ENCODE results near the gene ENTPD3.
A peak's percentile ranks its signal among the peaks of the same experiment; 100 is the strongest.
"Not testable (repeated sequence)": the region's sequence is repeated elsewhere in the genome, so short reads cannot be mapped to it uniquely, and the experiment has no call there.

The ENTPD3 gene

GRCh38 chr3:40462838-40463237 lies 75.9 kb downstream of the ENTPD3 start:
- DNase-seq = not testable (repeated sequence)

GRCh38 chr3:40463579-40463978 lies 76.6 kb downstream of the ENTPD3 start:
- no peak for DNase-seq

- no peak for DNase-seq
These were observed 77.5 kb downstream of the ENTPD3 start for GRCh38 chr3:40464339-40465110.

DNA sequence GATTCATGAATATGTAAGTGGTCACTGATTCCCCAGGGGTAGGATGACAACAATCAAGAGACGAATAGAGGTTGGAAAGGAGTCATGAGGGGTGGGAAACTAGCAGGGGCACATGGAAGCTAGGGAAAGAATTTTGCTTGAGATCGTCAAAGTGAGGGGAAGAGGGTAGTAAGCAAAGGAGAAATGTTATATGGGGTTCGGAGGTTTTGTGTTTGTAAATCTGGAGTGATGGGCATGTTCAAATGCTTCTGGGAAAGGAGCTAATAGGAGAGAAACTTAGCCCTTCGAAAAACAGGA lies 78.1 kb downstream of the ENTPD3 start:
- no peak for DNase-seq

DNA sequence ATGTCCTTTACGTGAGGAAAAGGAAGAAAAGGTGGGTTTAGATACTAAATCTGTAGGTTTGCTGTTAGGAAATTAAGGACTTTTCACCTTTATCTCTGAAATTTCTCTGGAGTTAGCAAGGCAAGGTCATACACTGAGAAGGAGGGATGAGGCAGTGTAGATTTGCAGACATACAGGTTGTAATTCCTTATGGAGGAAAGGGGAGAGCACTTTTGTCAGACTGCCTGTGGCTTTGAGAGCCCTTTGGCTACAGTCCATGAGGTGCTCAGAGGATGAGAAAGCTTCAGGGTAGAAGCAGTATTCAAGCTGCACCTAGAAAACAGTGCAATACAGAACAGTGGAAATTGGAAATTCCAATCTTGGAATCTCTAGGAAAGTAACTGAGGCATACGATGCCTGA lies 78.5 kb downstream of the ENTPD3 start:
- no peak for DNase-seq

- DNase-seq = no peak
These were observed 81.0 kb downstream of the ENTPD3 start for GRCh38 chr3:40468018-40468417.

DNA sequence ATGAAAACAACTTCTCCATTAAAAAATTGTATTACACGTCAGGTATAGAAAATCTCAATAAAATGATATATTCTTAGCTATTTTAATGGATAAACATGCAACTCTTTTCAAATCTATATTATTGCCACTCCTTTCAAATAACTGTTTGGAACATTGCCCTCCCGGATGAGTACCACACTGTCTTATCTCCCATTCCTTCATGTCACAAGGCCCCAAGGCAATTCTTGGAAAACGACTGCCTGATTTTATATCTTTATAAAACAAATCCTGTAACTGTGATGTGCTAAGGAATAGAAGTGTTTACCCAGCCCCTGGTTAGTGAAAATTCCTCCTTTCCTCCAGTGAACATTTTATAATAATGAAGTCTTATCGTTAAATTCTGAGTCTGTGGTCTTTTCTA lies 83.7 kb downstream of the ENTPD3 start:
- no peak for DNase-seq

DNA sequence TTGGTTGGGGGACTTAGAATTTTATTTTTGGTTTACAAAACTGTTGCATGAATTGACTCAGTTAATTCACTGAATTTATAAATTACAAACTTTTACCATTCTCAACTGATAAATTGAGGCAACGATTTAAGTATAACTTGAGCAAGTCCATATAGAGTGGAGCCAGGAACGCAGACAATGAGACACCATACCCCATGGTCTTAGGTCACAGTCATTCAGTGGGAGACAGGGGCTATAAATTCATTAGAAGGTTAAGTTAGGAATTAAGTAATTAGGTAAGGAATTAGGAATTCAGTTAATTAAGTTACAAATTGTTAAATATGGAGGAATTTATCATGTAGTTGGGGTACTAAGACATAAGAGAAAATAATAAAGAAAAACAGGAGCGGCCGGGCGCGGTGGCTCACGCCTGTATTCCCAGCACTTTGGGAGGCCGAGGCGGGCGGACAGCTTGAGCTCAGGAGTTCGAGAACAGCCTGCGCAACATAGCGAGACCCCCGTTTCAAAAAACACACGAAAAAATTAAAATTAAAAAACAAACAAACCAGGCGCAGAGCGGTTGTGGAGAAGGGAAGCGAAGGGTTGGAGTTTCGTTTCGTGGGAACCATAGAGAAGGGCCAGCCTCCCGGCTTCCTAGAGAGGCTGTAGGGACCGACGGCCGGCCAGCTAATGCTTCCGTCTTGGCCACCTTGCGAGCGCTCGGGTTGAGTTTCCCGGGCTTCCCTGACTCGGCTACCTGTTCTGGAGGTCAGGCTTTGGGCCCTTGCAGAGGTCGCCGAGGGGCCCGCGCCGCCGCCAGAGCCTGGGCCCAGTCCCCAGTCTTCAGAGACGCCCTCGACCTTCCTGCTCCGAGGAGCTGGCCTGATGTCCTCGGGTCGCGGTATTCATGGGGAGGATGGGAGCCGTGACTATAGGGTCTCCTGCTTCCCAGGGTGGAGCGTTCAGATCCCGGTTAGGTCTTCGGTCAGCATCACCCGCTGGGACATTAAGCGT lies 89.8 kb downstream of the ENTPD3 start, which contains the start of gene ZNF619:
ZNF619 (plus strand) TSS at position 645 of the 993 bp plus-strand sequence. CDS start 858 bp downstream, outside the sequence.
- DNase-seq = peak; percentile 77

- DNase-seq = no peak
These were observed 90.7 kb downstream of the ENTPD3 start for GRCh38 chr3:40477666-40478065.
